C4-2B (cell line): ENCODE results near the gene MAGI2.

Experiments used
- H3K27ac ChIP-seq: fragments of 450-650 bp; 2 replicates; pipeline ENCODE4 v1.5.1; 2017
- CTCF ChIP-seq: fragments of 450-650 bp; conservative IDR thresholded peaks from 2 replicates; pipeline ENCODE4 v1.5.1; 2017; ENCODE audit warnings: mild to moderate bottlenecking
- ZFX ChIP-seq: fragments of 450-650 bp; IDR thresholded peaks from 2 replicates; pipeline ENCODE4 v1.6.1; 2017

Gene MAGI2

GRCh38 chr7:78688376-78688775 is 765.1 kb downstream of the MAGI2 start:
- TF ChIP-seq CTCF (no peak), ZFX (no peak)
- no peak overlapping the region for H3K27ac ChIP-seq

- TF ChIP-seq CTCF = no peak
- no peak for TF ChIP-seq ZFX
- H3K27ac ChIP-seq = no peak overlapping the region
Measured at GRCh38 chr7:78686189-78686588, 767.3 kb downstream of the MAGI2 start.

- TF ChIP-seq CTCF = no peak
- no peak for TF ChIP-seq ZFX
- no peak overlapping the region for H3K27ac ChIP-seq
Measured at GRCh38 chr7:78684201-78684600, 769.3 kb downstream of the MAGI2 start.

- no peak for TF ChIP-seq CTCF
- no peak for TF ChIP-seq ZFX
- no peak overlapping the region for H3K27ac ChIP-seq
Measured at GRCh38 chr7:78683566-78683965, 769.9 kb downstream of the MAGI2 start.

GRCh38 chr7:78679112-78679876 is 774.2 kb downstream of the MAGI2 start:
- no peak for TF ChIP-seq CTCF
- no peak for TF ChIP-seq ZFX

GRCh38 chr7:78677391-78677790 is 776.1 kb downstream of the MAGI2 start:
- H3K27ac ChIP-seq = no peak overlapping the region
- TF ChIP-seq ZFX = no peak
- no peak for TF ChIP-seq CTCF

More at GRCh38 chr7:78679112-78679876, 774.2 kb downstream of the MAGI2 start:
- H3K27ac ChIP-seq = no peak overlapping the region

GRCh38 chr7:78675511-78675910 is 778.0 kb downstream of the MAGI2 start:
- no peak overlapping the region for H3K27ac ChIP-seq
- TF ChIP-seq CTCF = no peak
- TF ChIP-seq ZFX = no peak
